Common myeloid progenitor, CD34-positive (primary cell): ENCODE results near the gene FOXL1.

Experiments used
- CTCF ChIA-PET: fragments of 350-600 bp; sonication (Branson Sonifier 250); formaldehyde crosslinking; loops from one replicate; lab custom pipeline; 2021; ENCODE audit warnings: antibody characterized with exemption; lab: Charles Lee
- POLR2A ChIA-PET: fragments of 350-600 bp; sonication (Branson Sonifier 250); formaldehyde crosslinking; loops from one replicate; lab custom pipeline; 2021; ENCODE audit warnings: antibody characterized with exemption; lab: Charles Lee
- DNase-seq, 3 donors: peaks; one replicate each; pipeline versions ENCODE4 v3.0.0 to v3.0.0-alpha.2; 2013
- H3K27ac ChIP-seq, 2 experiments: 1 replicate in 1 of 2; 2 replicates in 1 of 2; pipeline ENCODE4 v1.7.0; 2013; ENCODE audit warnings: inconsistent platforms in 2 of 2, low read length in 2 of 2, mild to moderate bottlenecking in 2 of 2, low read depth in 1 of 2, moderate library complexity in 1 of 2; ENCODE audit not compliant: severe bottlenecking in 2 of 2, insufficient read depth in 1 of 2, poor library complexity in 1 of 2
- H3K27me3 ChIP-seq, 5 experiments: replicated peaks in 2 of 5; 1 replicate in 3 of 5; 2 replicates in 2 of 5; pipeline versions ENCODE4 v1.6.1 to v1.7.0; 2013; ENCODE audit warnings: low read length in 4 of 5, mild to moderate bottlenecking in 2 of 5, moderate library complexity in 2 of 5, inconsistent platforms in 1 of 5; ENCODE audit not compliant: insufficient read depth in 5 of 5, control insufficient read depth in 4 of 5
- H3K36me3 ChIP-seq, 4 experiments: 1 replicate in 2 of 4; 2 replicates in 2 of 4; pipeline versions ENCODE4 v1.6.1 to v1.7.0; 2013; ENCODE audit warnings: low read length in 3 of 4, control low read depth in 1 of 4, mild to moderate bottlenecking in 1 of 4; ENCODE audit not compliant: control insufficient read depth in 4 of 4, insufficient read depth in 4 of 4
- H3K4me1 ChIP-seq, 4 experiments: 1 replicate in 3 of 4; 2 replicates in 1 of 4; pipeline versions ENCODE4 v1.6.1 to v1.7.1; 2013; ENCODE audit warnings: low read length in 3 of 4, mild to moderate bottlenecking in 3 of 4, control low read depth in 1 of 4, inconsistent platforms in 1 of 4, moderate library complexity in 1 of 4; ENCODE audit not compliant: control insufficient read depth in 4 of 4, insufficient read depth in 4 of 4; ENCODE audit errors: control extremely low read depth in 1 of 4
- H3K4me3 ChIP-seq, 7 experiments: 1 replicate in 4 of 7; 2 replicates in 3 of 7; pipeline versions ENCODE4 v1.5.1 to v1.7.0; 2013; ENCODE audit warnings: mild to moderate bottlenecking in 7 of 7, low read length in 6 of 7, moderate library complexity in 6 of 7, inconsistent platforms in 2 of 7, low read depth in 2 of 7, control low read depth in 1 of 7; ENCODE audit not compliant: insufficient read depth in 4 of 7, control insufficient read depth in 1 of 7; ENCODE audit errors: extremely low read depth in 1 of 7
- H3K9me3 ChIP-seq, 5 experiments: 1 replicate in 4 of 5; 2 replicates in 1 of 5; pipeline versions ENCODE4 v1.6.1 to v1.7.1; 2013; ENCODE audit warnings: low read length in 4 of 5, mild to moderate bottlenecking in 2 of 5, inconsistent platforms in 1 of 5, low read depth in 1 of 5, moderate library complexity in 1 of 5; ENCODE audit not compliant: control insufficient read depth in 4 of 5, insufficient read depth in 2 of 5; ENCODE audit errors: control extremely low read depth in 1 of 5
- WGBS: methylation state at CpG from one replicate; pipeline ENCODE4 v1.1.5; 2013; ENCODE audit not compliant: insufficient coverage; 5-methylcytosine and 5-hydroxymethylcytosine counted together

Gene FOXL1

GRCh38 chr16:86608301-86608747 is 30.0 kb downstream of the FOXL1 start:
- WGBS = 100% methylated on average over 2 of the region's 2 CpGs
- CTCF ChIA-PET = no interaction called here
- Histone ChIP-seq H3K27ac (no peak overlapping the region), H3K4me1 (peaks cover 0 to 5% (median 2%) of the 10 kb centered on the region in 4 experiments), H3K27me3 (peaks cover 0 to 10% (median 0%) of the 10 kb centered on the region in 5 experiments), H3K9me3 (peaks cover 0 to 1% (median 0%) of the 10 kb centered on the region in 5 experiments), H3K36me3 (no peaks in the 10 kb centered on the region), H3K4me3 (no peak overlapping the region)
- DNase-seq = no peak
- POLR2A ChIA-PET = no interaction called here

GRCh38 chr16:86609115-86609514 is 30.8 kb downstream of the FOXL1 start:
- no peaks in the 10 kb centered on the region for H3K36me3 ChIP-seq
- H3K27me3 ChIP-seq = peaks cover 0 to 10% (median 0%) of the 10 kb centered on the region in 5 experiments
- H3K4me1 ChIP-seq = peaks cover 0 to 5% (median 2%) of the 10 kb centered on the region in 4 experiments
- no peak for DNase-seq
- peaks cover 0 to 1% (median 0%) of the 10 kb centered on the region in 5 experiments for H3K9me3 ChIP-seq
- CTCF ChIA-PET = no interaction called here
- H3K4me3 ChIP-seq = no peak overlapping the region
- no peak overlapping the region for H3K27ac ChIP-seq
- 96% methylated on average over 5 of the region's 6 CpGs for WGBS
- POLR2A ChIA-PET = no interaction called here

- Histone ChIP-seq H3K36me3 (no peaks in the 10 kb centered on the region), H3K27ac (no peak overlapping the region), H3K4me1 (peaks cover 0 to 5% (median 2%) of the 10 kb centered on the region in 4 experiments), H3K9me3 (peaks cover 0 to 1% (median 0%) of the 10 kb centered on the region in 5 experiments), H3K4me3 (no peak overlapping the region), H3K27me3 (peaks cover 0 to 10% (median 0%) of the 10 kb centered on the region in 5 experiments)
- ChIA-PET POLR2A (no interaction called here), CTCF (no interaction called here)
- DNase-seq = no peak
- WGBS = 97% methylated on average over 8 of the region's 10 CpGs
Observed at GRCh38 chr16:86609661-86610060, 31.3 kb downstream of the FOXL1 start.

- peaks cover 0 to 10% (median 0%) of the 10 kb centered on the region in 5 experiments for H3K27me3 ChIP-seq
- no peaks in the 10 kb centered on the region for H3K4me1 ChIP-seq
- H3K27ac ChIP-seq = no peak overlapping the region
- 89% methylated on average over 13 of the region's 18 CpGs for WGBS
- no peaks in the 10 kb centered on the region for H3K36me3 ChIP-seq
- no peak overlapping the region for H3K4me3 ChIP-seq
- ChIA-PET CTCF (no interaction called here), POLR2A (no interaction called here)
- peaks cover 0 to 1% (median 0%) of the 10 kb centered on the region in 5 experiments for H3K9me3 ChIP-seq
- no peak for DNase-seq
Observed at GRCh38 chr16:86610779-86611524, 32.6 kb downstream of the FOXL1 start.

GRCh38 chr16:86611525-86611855 is 33.1 kb downstream of the FOXL1 start:
- CTCF ChIA-PET = no interaction called here
- H3K4me1 ChIP-seq = no peaks in the 10 kb centered on the region
- peaks cover 0 to 1% (median 0%) of the 10 kb centered on the region in 5 experiments for H3K9me3 ChIP-seq
- no peak overlapping the region for H3K27ac ChIP-seq
- H3K4me3 ChIP-seq = no peak overlapping the region
- 97% methylated on average over 6 of the region's 7 CpGs for WGBS
- no peaks in the 10 kb centered on the region for H3K36me3 ChIP-seq
- DNase-seq = no peak
- H3K27me3 ChIP-seq = peaks cover 0 to 10% (median 0%) of the 10 kb centered on the region in 5 experiments
- POLR2A ChIA-PET = no interaction called here

- ChIA-PET CTCF (no interaction called here), POLR2A (no interaction called here)
- Histone ChIP-seq H3K4me1 (no peaks in the 10 kb centered on the region), H3K36me3 (no peaks in the 10 kb centered on the region), H3K27me3 (peaks cover 0 to 10% (median 0%) of the 10 kb centered on the region in 5 experiments), H3K9me3 (no peaks in the 10 kb centered on the region), H3K4me3 (no peak overlapping the region), H3K27ac (no peak overlapping the region)
- DNase-seq = no peak
- 92% methylated on average over 2 of the region's 3 CpGs for WGBS
Observed at GRCh38 chr16:86611941-86612340, 33.6 kb downstream of the FOXL1 start.

- Histone ChIP-seq H3K27me3 (peaks cover 0 to 10% (median 0%) of the 10 kb centered on the region in 5 experiments), H3K36me3 (no peaks in the 10 kb centered on the region), H3K4me1 (no peaks in the 10 kb centered on the region), H3K27ac (no peak overlapping the region), H3K4me3 (no peak overlapping the region), H3K9me3 (no peaks in the 10 kb centered on the region)
- no peak for DNase-seq
- ChIA-PET CTCF (no interaction called here), POLR2A (no interaction called here)
- 83% methylated on average over 2 of the region's 5 CpGs for WGBS
Observed at GRCh38 chr16:86614699-86615098, 36.4 kb downstream of the FOXL1 start.
